K562 (cell line): ENCODE results near the gene ABHD13. TPM values are rescaled to one million over a fixed set of nuclear protein-coding genes. Genes with fewer than 3 reads are reported as not detected.

Experiments
- CBFB ChIP-seq: sonication (generic); formaldehyde crosslinking; IDR thresholded peaks from 2 replicates; pipeline ENCODE4 v1.4.0; 2020; ENCODE audit warnings: mild to moderate bottlenecking, missing genetic modification reagents
- HDGF ChIP-seq: fragments of 450-650 bp; IDR thresholded peaks from 2 replicates; pipeline ENCODE4 v1.6.1; 2016
- LCOR ChIP-seq: sonication (generic); formaldehyde crosslinking; IDR thresholded peaks from 2 replicates; pipeline ENCODE4 v1.8.0; 2022; ENCODE audit warnings: mild to moderate bottlenecking, missing genetic modification reagents
- NFRKB ChIP-seq: fragments of 450-650 bp; IDR thresholded peaks from 2 replicates; pipeline ENCODE4 v1.6.1; 2016; ENCODE audit warnings: low read depth
- NR2C2 ChIP-seq, 2 experiments: fragments of 200-800 bp in 1 of 2; sonication (Bioruptor generic) in 1 of 2; sonication (generic) in 1 of 2; formaldehyde crosslinking in 1 of 2; IDR thresholded peaks; 2 replicates each; pipeline versions ENCODE4 v1.6.1 to v1.8.0; 2016 to 2022; ENCODE audit warnings: mild to moderate bottlenecking in 1 of 2, missing compliant biosample characterization in 1 of 2, missing genetic modification characterization in 1 of 2, missing genetic modification reagents in 1 of 2
- OTX1 ChIP-seq: fragments of 450-650 bp; formaldehyde crosslinking; IDR thresholded peaks from 2 replicates; pipeline ENCODE4 v1.4.0; 2022; ENCODE audit warnings: mild to moderate bottlenecking
- POLR3G ChIP-seq: IDR thresholded peaks from 2 replicates; pipeline ENCODE4 v1.6.1; 2011; ENCODE audit not compliant: insufficient read length, insufficient replicate concordance; ENCODE audit errors: extremely low read depth
- RBM22 ChIP-seq: fragments of 200-400 bp; formaldehyde crosslinking; IDR thresholded peaks from 2 replicates; pipeline ENCODE4 v1.6.1; 2018; ENCODE audit warnings: low read length, low read depth; ENCODE audit not compliant: poor library complexity, severe bottlenecking
- RNF219 ChIP-seq: fragments of 250-450 bp; sonication (Bioruptor Pico); IDR thresholded peaks from 2 replicates; pipeline ENCODE4 v1.5.0; 2022; ENCODE audit warnings: mild to moderate bottlenecking
- YY1 ChIP-seq, 3 experiments: IDR thresholded peaks; 2 replicates each; pipeline ENCODE4 v1.6.1; 2011; ENCODE audit warnings: low read length in 2 of 3, mild to moderate bottlenecking in 2 of 3, moderate library complexity in 2 of 3, borderline replicate concordance in 1 of 3, control low read depth in 1 of 3, low read depth in 1 of 3; ENCODE audit not compliant: insufficient read depth in 3 of 3, insufficient replicate concordance in 2 of 3, control insufficient read depth in 1 of 3, insufficient read length in 1 of 3; ENCODE audit errors: extremely low read depth in 1 of 3
- ZBTB26 ChIP-seq: fragments of 450-650 bp; formaldehyde crosslinking; IDR thresholded peaks from 2 replicates; pipeline ENCODE4 v1.4.0; 2022; ENCODE audit warnings: missing genetic modification characterization
- ZNF121 ChIP-seq: sonication (generic); formaldehyde crosslinking; conservative IDR thresholded peaks from 2 replicates; pipeline ENCODE4 v1.8.0; 2022; ENCODE audit warnings: missing genetic modification reagents
- ZNF407 ChIP-seq: fragments of 450-650 bp; IDR thresholded peaks from 2 replicates; pipeline ENCODE4 v1.6.1; 2016; ENCODE audit warnings: low read depth
- polyA plus RNA-seq, 8 experiments: library from polyadenylated mRNA; depleted of rRNA in 4 of 8; stranded (reverse) in 5 of 8; unstranded in 3 of 8; fragments of >200 nt; fragmentation: Nextera tagmentation in 2 of 8; fragmentation: Illumina TruSeq in 1 of 8; extraction: Ambion mirVana in 2 of 8; extraction: Trizol in 1 of 8; gene quantifications; 2 replicates each; pipeline versions ENCODE4 v1.2.1 to v1.2.3, GENCODE V29; 2011 to 2014; ENCODE audit warnings: inconsistent platforms in 1 of 8, missing spikeins in 1 of 8
- total RNA-seq, 7 experiments: library from RNA; depleted of rRNA in 6 of 7; stranded (reverse); fragments of >200 nt in 6 of 7; fragmentation: Illumina TruSeq in 2 of 7; extraction: Trizol in 2 of 7; gene quantifications; 2 replicates each; pipeline versions ENCODE4 v1.2.1 to v1.2.3, GENCODE V29; 2011 to 2021; ENCODE audit warnings: low replicate concordance in 1 of 7

Gene ABHD13
- total and polyA plus RNA-seq, 9 of the 15 experiments (the other 6 are each of a cell fraction or from before 2014, with no cell fraction given) = 1.7 to 7.0 (median 4.1) TPM

GRCh38 chr13:108218044-108218974 is at the start of gene ABHD13 (continued):
- TF ChIP-seq YY1 (IDR thresholded peaks at IDR 0.05; ENCODE audit: borderline replicate concordance in 1 of 3, control insufficient read depth in 1 of 3, extremely low read depth in 1 of 3, insufficient read depth in 3 of 3, insufficient read length in 1 of 3, insufficient replicate concordance in 2 of 3, low read depth in 1 of 3, low read length in 2 of 3) (peak in 1 of 3 experiments; percentile 54), LCOR (CRISPR knock-in tag) (no peak), ZBTB26 (no peak), ZNF407 (peak; percentile 93), POLR3G (no peak), OTX1 (CRISPR knock-in tag) (no peak), RNF219 (no peak), RBM22 (no peak), HDGF (no peak), ZNF121 (CRISPR knock-in tag) (no peak), CBFB (CRISPR knock-in tag) (no peak), NR2C2 (CRISPR knock-in tag; IDR thresholded peaks at IDR 0.05) (no peak), NR2C2 (tag; IDR thresholded peaks at IDR 0.05) (peak; percentile 37; the same call in 1 of the 2 replicates), NFRKB (peak; percentile 66)
